OCI-LY3 (cell line): ENCODE results near the gene MYO15B.

Experiments
- CTCF ChIP-seq: fragments of 200-600, 300-600 bp; sonication (generic); IDR thresholded peaks from 2 replicates; pipeline ENCODE4 v1.5.1; 2014; ENCODE audit warnings: antibody characterized with exemption, low read length, low read depth
- EZH2phosphoT487 ChIP-seq: fragments of 200-600 bp; shearing (Covaris generic); IDR thresholded peaks from 2 replicates; pipeline ENCODE4 v1.6.1; 2018; ENCODE audit warnings: antibody characterized with exemption, mixed run types, low read depth

GRCh38 chr17:75572713-75573539, 14.7 kb upstream of the MYO15B start:
- TF ChIP-seq CTCF (no peak), EZH2phosphoT487 (no peak)
